B cell (primary cell): ENCODE results near the gene NEUROD2. TPM values are rescaled to one million over a fixed set of nuclear protein-coding genes. Genes with fewer than 3 reads are reported as not detected.

Source experiments
- ATAC-seq: fragments of 200-7000 bp; cut with Tn5 transposase; one replicate; pipeline ENCODE4 v1.10.0; 2021; ENCODE audit warnings: low read depth, mild to moderate bottlenecking, moderate number of reproducible peaks, moderate library complexity
- CTCF ChIA-PET: fragments of 350-600 bp; sonication (Branson Sonifier 250); formaldehyde crosslinking; loops from one replicate; lab custom pipeline; 2021; ENCODE audit warnings: antibody characterized with exemption, inconsistent platforms; lab: Charles Lee
- POLR2A ChIA-PET: fragments of 350-600 bp; sonication (Branson Sonifier 250); formaldehyde crosslinking; loops from one replicate; lab custom pipeline; 2021; ENCODE audit warnings: antibody characterized with exemption; lab: Charles Lee
- DNase-seq: peaks from one replicate; pipeline ENCODE4 v3.0.0; 2013
- H2AFZ ChIP-seq: 2 replicates; pipeline ENCODE4 v1.6.1; 2012; ENCODE audit warnings: mild to moderate bottlenecking, low read depth, low read length; ENCODE audit not compliant: insufficient read depth, poor library complexity, severe bottlenecking
- H3K27ac ChIP-seq, 2 donors: 1 replicate in 1 of 2; 2 replicates in 1 of 2; pipeline ENCODE4 v1.5.1; 2012 to 2013; ENCODE audit warnings: low read length in 2 of 2, mild to moderate bottlenecking in 2 of 2, moderate library complexity in 1 of 2
- H3K27me3 ChIP-seq, 4 experiments: fragments of 200-600 bp in 1 of 4; sonication (generic) in 1 of 4; replicated peaks in 1 of 4; 1 replicate in 2 of 4; 2 replicates in 2 of 4; pipeline versions ENCODE4 v1.6.1 to v1.7.0; 2013 to 2016; ENCODE audit warnings: low read length in 3 of 4, mild to moderate bottlenecking in 2 of 4, mixed read lengths in 1 of 4, moderate library complexity in 1 of 4; ENCODE audit not compliant: insufficient read depth in 4 of 4, control insufficient read depth in 3 of 4; ENCODE audit errors: control extremely low read depth in 1 of 4
- H3K36me3 ChIP-seq, 2 experiments: replicated peaks in 1 of 2; 1 replicate in 1 of 2; 2 replicates in 1 of 2; pipeline versions ENCODE4 v1.6.1 to v1.7.1; 2013; ENCODE audit warnings: low read length in 1 of 2; ENCODE audit not compliant: insufficient read depth in 2 of 2, control insufficient read depth in 1 of 2; ENCODE audit errors: control extremely low read depth in 1 of 2, extremely low read depth in 1 of 2
- H3K4me1 ChIP-seq, 2 donors: fragments of 200-600 bp in 1 of 2; sonication (generic) in 1 of 2; 1 replicate in 1 of 2; 2 replicates in 1 of 2; pipeline versions ENCODE4 v1.5.1 to v1.6.1; 2013 to 2017; ENCODE audit warnings: low read length in 2 of 2; ENCODE audit not compliant: control insufficient read depth in 2 of 2, insufficient read depth in 2 of 2
- H3K4me2 ChIP-seq: replicated peaks from 2 replicates; pipeline ENCODE3; 2012; ENCODE audit warnings: mild to moderate bottlenecking, low read depth, low read length; ENCODE audit not compliant: poor library complexity, severe bottlenecking
- H3K4me3 ChIP-seq, 5 experiments: fragments of 200-600 bp in 1 of 5; sonication (generic) in 1 of 5; 1 replicate in 3 of 5; 2 replicates in 2 of 5; pipeline versions ENCODE4 v1.5.1 to v1.7.0; 2011 to 2016; ENCODE audit warnings: low read length in 4 of 5, mild to moderate bottlenecking in 4 of 5, low read depth in 2 of 5, control low read depth in 1 of 5, moderate library complexity in 1 of 5; ENCODE audit not compliant: insufficient read depth in 1 of 5; ENCODE audit errors: control extremely low read depth in 1 of 5, extremely low read depth in 1 of 5
- H3K79me2 ChIP-seq: fragments of 200-600 bp; sonication (generic); one replicate; pipeline ENCODE4 v1.6.0; 2016; ENCODE audit warnings: low read length; ENCODE audit not compliant: control insufficient read depth, insufficient read depth
- H3K9ac ChIP-seq: fragments of 200-600 bp; sonication (generic); 2 replicates; pipeline ENCODE4 v1.6.1; 2017; ENCODE audit warnings: mild to moderate bottlenecking, low read length, moderate library complexity
- H3K9me3 ChIP-seq, 3 donors: one replicate each; pipeline versions ENCODE4 v1.6.1 to v1.7.1; 2013; ENCODE audit warnings: low read length in 2 of 3; ENCODE audit not compliant: control insufficient read depth in 2 of 3, insufficient read depth in 1 of 3; ENCODE audit errors: control extremely low read depth in 1 of 3
- H4K20me1 ChIP-seq: 2 replicates; pipeline ENCODE4 v1.6.0; 2012; ENCODE audit warnings: mild to moderate bottlenecking, low read length; ENCODE audit not compliant: insufficient read depth, control insufficient read depth, poor library complexity, severe bottlenecking
- H3K27ac Mint-ChIP-seq: one replicate; pipeline ENCODE4 v1.8.0; 2021; ENCODE audit warnings: mixed read lengths
- H3K27me3 Mint-ChIP-seq: one replicate; pipeline ENCODE4 v1.8.0; 2021; ENCODE audit warnings: mixed read lengths
- H3K4me1 Mint-ChIP-seq: one replicate; pipeline ENCODE4 v1.8.0; 2021; ENCODE audit warnings: mixed read lengths
- H3K4me3 Mint-ChIP-seq: one replicate; pipeline ENCODE4 v1.8.0; 2021; ENCODE audit warnings: mixed read lengths
- H3K9me3 Mint-ChIP-seq: one replicate; pipeline ENCODE4 v1.8.0; 2022; ENCODE audit warnings: mixed read lengths; ENCODE audit not compliant: insufficient read depth
- EZH2 ChIP-seq: IDR thresholded peaks from 2 replicates; pipeline ENCODE4 v1.6.1; 2012; ENCODE audit warnings: borderline replicate concordance, low read depth, mild to moderate bottlenecking, moderate library complexity, low read length; ENCODE audit not compliant: insufficient read depth, poor library complexity, severe bottlenecking
- WGBS: methylation state at CpG from one replicate; pipeline ENCODE4 v1.1.5; 2013; ENCODE audit warnings: missing lambda C conversion rate; ENCODE audit not compliant: insufficient coverage; 5-methylcytosine and 5-hydroxymethylcytosine counted together
- intact Hi-C: fragments of 100-400 bp; cut with micrococcal nuclease; formaldehyde crosslinking; loops from one replicate; pipeline ENCODE4 v1.10.0; 2022
- polyA plus RNA-seq: library from polyadenylated mRNA; depleted of rRNA; stranded (reverse); fragments of >200 nt; gene quantifications from 2 replicates; pipeline ENCODE4 v1.2.3, GENCODE V29; 2012
- total RNA-seq, 2 donors: library from RNA; stranded (reverse); fragments of 120-200 nt in 1 of 2; gene quantifications; 1 replicate in 1 of 2; 2 replicates in 1 of 2; pipeline versions ENCODE4 v1.2.3 to v1.2.4, GENCODE V29; 2013 to 2022
- TF ChIP-seq, protein P1 (sequence below): fragments of 200-600 bp; IDR thresholded peaks from one replicate; pipeline ENCODE4 v1.8.0; 2022; ENCODE audit warnings: antibody characterized with exemption, mild to moderate bottlenecking

NEUROD2 gene
- total and polyA plus RNA-seq, 2 donors (not counting 1 experiment from before 2014, with no cell fraction given) = 0.04 TPM; not detected in 1

GRCh38 chr17:39612935-39613464, 5.3 kb upstream of the NEUROD2 start:
- peaks cover 0 to 11% of the 10 kb centered on the region in 2 donors for H3K4me1 ChIP-seq
- H3K9ac ChIP-seq = no peak overlapping the region
- TF ChIP-seq EZH2 = no peak
- TF ChIP-seq, protein P1, sequence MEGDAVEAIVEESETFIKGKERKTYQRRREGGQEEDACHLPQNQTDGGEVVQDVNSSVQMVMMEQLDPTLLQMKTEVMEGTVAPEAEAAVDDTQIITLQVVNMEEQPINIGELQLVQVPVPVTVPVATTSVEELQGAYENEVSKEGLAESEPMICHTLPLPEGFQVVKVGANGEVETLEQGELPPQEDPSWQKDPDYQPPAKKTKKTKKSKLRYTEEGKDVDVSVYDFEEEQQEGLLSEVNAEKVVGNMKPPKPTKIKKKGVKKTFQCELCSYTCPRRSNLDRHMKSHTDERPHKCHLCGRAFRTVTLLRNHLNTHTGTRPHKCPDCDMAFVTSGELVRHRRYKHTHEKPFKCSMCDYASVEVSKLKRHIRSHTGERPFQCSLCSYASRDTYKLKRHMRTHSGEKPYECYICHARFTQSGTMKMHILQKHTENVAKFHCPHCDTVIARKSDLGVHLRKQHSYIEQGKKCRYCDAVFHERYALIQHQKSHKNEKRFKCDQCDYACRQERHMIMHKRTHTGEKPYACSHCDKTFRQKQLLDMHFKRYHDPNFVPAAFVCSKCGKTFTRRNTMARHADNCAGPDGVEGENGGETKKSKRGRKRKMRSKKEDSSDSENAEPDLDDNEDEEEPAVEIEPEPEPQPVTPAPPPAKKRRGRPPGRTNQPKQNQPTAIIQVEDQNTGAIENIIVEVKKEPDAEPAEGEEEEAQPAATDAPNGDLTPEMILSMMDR = no peak
- no peaks in the 10 kb centered on the region for H4K20me1 ChIP-seq
- no peak overlapping the region for H3K27ac Mint-ChIP-seq
- no peak for DNase-seq
- no peak overlapping the region for H3K4me2 ChIP-seq
- WGBS = 78% methylated on average over 7 of the region's 7 CpGs
- no peak overlapping the region for H3K4me3 Mint-ChIP-seq
- H3K79me2 ChIP-seq = no peaks in the 10 kb centered on the region
- H3K4me1 Mint-ChIP-seq = peaks cover 13% of the 10 kb centered on the region
- no peaks in the 10 kb centered on the region for H3K36me3 ChIP-seq
- ChIA-PET CTCF (interaction anchor here (1.4 to 2.5 kb wide), 2 partner anchors 10 to 22 kb away, joined by 3 to 11 read pairs; no protein-coding TSS in a partner anchor), POLR2A (no interaction called here)
- H3K27me3 Mint-ChIP-seq = peaks cover 37% of the 10 kb centered on the region
- peaks cover 0 to 9% (median 0%) of the 10 kb centered on the region in 3 donors for H3K9me3 ChIP-seq
- ATAC-seq = no peak
- H3K27ac ChIP-seq = no peak overlapping the region
- no peak overlapping the region for H3K4me3 ChIP-seq
- no peaks in the 10 kb centered on the region for H3K9me3 Mint-ChIP-seq
- H3K27me3 ChIP-seq = peaks cover 0 to 40% (median 17%) of the 10 kb centered on the region in 4 experiments
- no peak overlapping the region for H2AFZ ChIP-seq
- intact Hi-C loops = no loop called here

GRCh38 chr17:39612291-39612894, 4.7 kb upstream of the NEUROD2 start:
- Mint-ChIP-seq H3K4me3 (no peak overlapping the region), H3K9me3 (no peaks in the 10 kb centered on the region), H3K27me3 (peaks cover 38% of the 10 kb centered on the region), H3K27ac (no peak overlapping the region), H3K4me1 (peaks cover 14% of the 10 kb centered on the region)
- no peak overlapping the region for H2AFZ ChIP-seq
- H3K4me1 ChIP-seq = peaks cover 1 to 15% of the 10 kb centered on the region in 2 donors
- H4K20me1 ChIP-seq = no peaks in the 10 kb centered on the region
- no peak overlapping the region for H3K4me3 ChIP-seq
- WGBS = 85% methylated on average over 16 of the region's 22 CpGs
- DNase-seq (no peak), ATAC-seq (no peak)
- peaks cover 0 to 15% (median 0%) of the 10 kb centered on the region in 3 donors for H3K9me3 ChIP-seq
- H3K27me3 ChIP-seq = peaks cover 0 to 45% (median 20%) of the 10 kb centered on the region in 4 experiments
- ChIA-PET POLR2A (no interaction called here), CTCF (interaction anchor here (1.4 kb wide), 1 partner anchor 22 kb away, joined by 3 read pairs; no protein-coding TSS in a partner anchor)
- no peaks in the 10 kb centered on the region for H3K79me2 ChIP-seq
- H3K9ac ChIP-seq = no peak overlapping the region
- H3K4me2 ChIP-seq = no peak overlapping the region
- no peak overlapping the region for H3K27ac ChIP-seq
- TF ChIP-seq EZH2 = no peak
- TF ChIP-seq, protein P1 = no peak
- intact Hi-C loops = no loop called here
- no peaks in the 10 kb centered on the region for H3K36me3 ChIP-seq
